GM19324 (cell line): ENCODE measurements around the gene ABTB2.
"Not testable (repeated sequence)": the region's sequence is repeated elsewhere in the genome, so short reads cannot be mapped to it uniquely, and the experiment has no call there.

Experiments
- ATAC-seq: cut with Tn5 transposase; IDR thresholded peaks from one replicate; pipeline ENCODE4 v1.9.1; 2021; ENCODE audit warnings: mild to moderate bottlenecking, moderate library complexity; ENCODE audit not compliant: unreplicated experiment, low FRiP score

The ABTB2 gene

DNA sequence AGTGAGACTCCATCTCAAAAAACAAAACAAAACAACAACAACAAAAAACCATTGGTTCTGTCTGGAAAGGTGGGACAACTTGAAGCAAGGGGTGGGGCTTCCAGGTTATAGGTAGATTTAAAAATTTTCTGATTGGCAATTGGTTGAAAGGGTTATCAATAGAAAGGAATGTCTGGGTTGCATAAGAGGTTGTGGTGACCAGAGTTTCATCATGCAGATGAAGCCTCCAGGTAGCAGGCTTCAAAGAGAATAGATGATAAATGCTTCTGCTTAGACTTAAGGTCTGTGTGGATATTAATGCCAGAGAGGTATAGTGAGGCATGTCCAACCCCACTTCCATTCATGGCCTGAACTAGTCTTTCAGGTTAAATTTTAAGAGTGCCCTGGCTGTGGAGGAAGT is 135.8 kb downstream of the ABTB2 start:
- no peak for ATAC-seq

DNA sequence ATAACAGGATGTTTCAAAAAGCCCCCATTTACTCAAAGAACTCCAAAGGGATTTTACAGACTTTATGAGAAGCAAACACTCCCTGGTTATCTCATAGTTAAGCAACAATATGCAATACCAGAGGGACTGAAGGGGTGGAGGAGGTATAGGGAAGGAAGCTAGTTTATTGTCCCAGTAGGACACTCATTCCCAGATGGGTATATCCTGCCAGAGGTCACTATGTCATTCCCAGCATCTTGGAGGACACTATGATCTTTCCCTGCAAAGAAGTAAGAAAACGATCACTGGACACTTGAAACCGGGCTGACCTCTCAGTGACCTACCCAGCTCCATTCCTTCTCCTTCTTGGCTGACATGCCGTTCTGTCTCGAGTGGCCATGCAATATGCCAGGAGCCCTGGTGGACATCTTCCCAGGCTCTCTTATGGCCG is 137.9 kb downstream of the ABTB2 start:
- ATAC-seq, result no peak

DNA sequence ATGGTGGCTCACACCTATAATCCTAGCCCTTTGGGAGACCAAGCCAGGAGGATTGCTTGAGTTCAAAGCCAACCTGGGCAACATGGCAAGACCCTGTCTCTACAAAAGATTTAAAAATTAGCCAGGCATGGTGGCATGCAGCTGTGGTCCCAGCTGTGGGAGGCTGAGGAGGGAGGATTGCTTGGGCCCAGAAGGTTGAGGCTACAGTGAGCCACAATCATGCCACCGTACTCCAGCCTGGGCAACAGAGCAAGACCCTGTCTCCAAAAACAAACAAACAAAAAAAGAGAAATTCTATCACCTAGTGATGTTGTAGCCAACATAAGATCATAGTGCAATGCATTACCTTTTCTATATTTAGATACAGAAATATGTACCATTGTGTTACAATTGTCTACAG is 138.5 kb downstream of the ABTB2 start:
- no peak for ATAC-seq

DNA sequence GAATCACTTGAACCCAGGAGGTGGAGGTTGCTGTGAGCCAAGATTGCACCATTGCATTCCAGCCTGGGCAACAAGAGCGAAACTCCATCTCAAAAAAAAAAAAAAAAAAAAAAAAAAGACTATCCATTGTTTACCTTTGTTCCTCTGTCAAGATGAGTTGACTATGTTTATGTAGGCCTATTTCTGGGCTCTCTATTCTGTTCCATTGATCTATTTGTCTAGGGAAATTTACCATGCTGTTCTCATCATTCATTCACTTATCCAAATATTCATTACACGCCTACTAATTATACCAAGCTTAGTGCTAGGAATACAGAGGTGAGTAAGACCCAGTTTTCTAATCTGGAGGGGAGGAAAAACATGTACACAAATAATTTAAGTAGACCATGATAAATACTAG is 139.1 kb downstream of the ABTB2 start:
- ATAC-seq, result not testable (repeated sequence)

DNA sequence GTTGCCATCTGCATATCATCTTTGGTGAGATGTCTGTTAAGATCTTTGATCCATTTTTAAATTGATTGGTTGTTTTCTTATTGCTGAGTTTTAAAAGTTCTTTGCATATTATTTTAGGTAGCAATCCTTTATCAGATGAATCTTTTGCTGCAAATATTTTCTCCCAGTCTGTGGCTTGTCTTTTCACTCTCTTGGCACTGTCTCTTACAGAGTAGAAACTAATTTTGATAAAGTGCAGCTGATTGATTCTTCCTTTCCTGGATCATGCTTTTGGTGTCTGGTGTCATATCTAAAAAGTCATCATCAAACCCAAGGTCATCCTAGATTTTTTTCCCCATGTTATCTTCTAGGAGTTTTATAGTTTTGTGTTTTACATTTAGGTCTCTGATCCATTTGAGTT is 139.7 kb downstream of the ABTB2 start:
- no peak for ATAC-seq

DNA sequence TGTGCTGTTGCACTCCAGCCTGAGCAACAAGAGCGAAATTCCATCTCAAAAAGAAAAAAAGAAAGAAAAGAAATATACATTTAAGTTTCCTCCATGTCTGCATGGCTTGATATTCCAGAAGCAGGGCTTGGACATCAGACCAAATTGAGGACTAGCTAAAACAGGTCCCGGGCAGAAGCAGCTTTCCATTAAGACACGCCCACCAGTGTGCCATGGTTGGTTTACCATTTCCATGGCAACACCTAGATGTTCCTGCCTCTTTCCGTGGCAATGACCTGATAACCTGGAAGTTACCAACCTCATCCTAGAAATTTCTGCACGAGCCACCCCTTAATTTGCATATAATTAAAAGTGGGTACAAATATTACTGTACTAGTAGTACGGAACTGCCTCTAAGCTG is 141.1 kb downstream of the ABTB2 start:
- ATAC-seq, result no peak

DNA sequence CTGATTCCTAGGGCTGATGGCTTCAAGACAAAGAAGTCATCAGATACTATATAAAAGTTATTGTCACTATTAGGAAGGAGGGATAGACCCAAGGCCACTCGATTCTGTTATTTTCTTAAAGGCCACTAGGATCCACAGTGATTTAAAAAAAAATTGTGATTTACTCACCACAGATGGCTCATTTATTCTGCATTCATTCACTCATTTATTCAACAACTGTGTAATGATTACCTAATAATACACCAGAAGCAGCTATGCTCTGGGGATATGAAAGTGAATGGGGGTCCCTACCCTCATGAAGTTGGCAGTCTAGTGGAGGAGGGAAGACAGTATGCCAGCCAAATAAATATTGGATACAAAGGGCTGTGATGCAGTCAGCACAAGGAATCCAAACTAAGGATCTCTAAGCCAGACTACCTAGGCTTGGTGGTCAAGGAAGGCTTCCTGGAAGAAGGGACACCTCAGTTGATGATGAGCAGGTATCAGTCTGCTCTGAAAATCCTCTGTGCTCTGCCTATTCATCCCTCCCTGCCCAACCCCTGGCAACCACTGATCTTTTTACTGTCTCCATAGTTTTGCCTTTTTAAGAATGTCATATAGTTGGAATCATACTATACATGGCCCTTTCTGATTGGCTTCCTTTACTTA is 141.9 kb downstream of the ABTB2 start:
- no peak for ATAC-seq

DNA sequence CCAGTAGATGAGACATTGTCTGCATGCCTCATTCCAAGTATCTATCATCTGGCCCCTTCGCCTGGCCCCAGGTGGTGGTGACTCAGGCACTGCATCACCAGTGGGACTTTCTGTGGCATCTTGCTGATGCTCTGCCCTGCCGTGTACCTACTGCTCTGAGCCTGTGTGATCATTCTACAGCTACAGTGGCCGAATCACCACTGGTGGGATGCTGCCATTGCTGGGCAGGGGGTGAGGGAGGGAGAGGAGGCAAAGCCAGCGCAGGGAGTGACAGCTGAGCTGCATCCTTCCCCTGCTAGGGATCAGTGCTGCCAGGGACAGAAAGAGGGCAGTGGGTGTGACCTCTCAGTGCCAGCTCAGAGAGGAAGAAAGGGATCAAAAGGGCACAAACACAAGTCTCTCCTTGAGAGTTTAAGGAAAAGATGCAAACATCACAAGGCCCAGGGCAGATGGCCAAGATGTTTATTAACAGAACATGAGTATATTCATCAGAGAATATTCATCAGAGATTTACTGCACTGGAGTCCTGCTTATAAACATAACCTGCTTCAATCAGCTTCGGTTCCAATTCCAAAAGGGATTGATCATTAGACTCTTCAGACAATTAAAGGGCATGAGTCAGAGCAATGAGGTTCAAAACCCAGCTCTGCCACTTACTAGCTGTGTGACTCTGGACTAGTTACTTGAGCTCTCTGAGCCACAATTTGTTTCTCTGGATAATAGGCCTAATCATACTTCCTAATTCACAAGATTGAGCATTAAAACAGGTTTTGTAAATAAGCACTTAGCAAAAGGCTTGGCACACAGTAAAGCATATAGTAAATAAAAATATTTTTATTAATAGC is 142.6 kb downstream of the ABTB2 start:
- ATAC-seq, result no peak

DNA sequence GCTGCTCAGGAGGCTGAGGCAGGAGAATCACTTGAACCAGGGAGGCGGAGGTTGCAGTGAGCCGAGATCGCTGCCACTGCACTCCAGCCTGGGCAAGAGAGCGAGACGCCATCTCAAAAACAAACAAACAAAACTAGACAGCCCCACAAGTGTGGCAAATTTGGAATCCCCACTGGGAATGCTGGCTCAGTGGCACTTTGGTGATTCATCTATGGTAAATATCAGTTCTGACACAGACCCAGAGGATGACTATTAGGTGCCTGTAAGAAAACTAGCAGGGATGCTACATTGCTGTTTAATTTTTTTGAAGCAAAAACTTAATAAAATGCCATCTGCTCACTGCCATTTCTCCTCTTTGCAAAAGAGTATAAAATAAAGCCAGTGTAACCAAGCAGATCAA is 144.4 kb downstream of the ABTB2 start:
- no peak for ATAC-seq

DNA sequence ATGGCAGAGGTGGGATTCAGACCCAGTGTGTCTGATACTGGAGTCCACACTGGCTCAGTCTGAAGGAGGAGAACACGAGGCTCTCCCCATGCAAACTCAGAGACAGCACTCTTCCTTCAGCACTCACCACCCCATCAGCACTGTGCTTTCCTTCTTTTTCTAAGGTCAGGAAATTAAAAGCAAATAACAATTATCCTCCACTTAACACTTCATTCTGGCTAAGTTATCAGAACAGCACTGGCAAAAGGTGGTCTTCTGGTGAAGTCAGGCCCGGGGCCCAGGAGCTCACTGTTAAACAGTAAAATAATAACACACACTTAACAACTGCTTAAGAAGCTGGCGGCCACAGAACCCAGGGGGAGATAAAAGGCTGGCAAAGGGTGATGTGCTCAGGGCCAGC is 145.2 kb downstream of the ABTB2 start:
- ATAC-seq, result no peak

DNA sequence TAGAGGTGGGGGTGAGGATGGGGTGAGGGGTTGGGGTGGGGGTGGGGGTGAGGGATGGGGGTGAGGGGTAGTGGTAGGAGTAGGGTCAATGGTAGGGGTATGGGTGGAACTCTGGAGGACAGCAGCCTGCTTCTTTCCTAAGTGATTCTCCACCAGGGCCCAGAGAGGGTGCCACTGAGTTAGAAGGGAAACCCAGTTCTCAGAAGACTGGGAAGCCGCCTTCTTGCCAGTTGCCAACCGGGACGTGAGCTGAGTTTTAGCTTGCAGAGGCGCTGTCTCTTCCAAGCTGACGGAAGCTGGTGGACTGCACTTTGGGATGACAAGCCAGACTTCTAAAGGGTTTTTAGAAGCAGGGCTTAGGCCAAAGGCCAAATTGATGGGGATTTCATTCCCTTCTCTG is 148.0 kb downstream of the ABTB2 start:
- ATAC-seq, result no peak

DNA sequence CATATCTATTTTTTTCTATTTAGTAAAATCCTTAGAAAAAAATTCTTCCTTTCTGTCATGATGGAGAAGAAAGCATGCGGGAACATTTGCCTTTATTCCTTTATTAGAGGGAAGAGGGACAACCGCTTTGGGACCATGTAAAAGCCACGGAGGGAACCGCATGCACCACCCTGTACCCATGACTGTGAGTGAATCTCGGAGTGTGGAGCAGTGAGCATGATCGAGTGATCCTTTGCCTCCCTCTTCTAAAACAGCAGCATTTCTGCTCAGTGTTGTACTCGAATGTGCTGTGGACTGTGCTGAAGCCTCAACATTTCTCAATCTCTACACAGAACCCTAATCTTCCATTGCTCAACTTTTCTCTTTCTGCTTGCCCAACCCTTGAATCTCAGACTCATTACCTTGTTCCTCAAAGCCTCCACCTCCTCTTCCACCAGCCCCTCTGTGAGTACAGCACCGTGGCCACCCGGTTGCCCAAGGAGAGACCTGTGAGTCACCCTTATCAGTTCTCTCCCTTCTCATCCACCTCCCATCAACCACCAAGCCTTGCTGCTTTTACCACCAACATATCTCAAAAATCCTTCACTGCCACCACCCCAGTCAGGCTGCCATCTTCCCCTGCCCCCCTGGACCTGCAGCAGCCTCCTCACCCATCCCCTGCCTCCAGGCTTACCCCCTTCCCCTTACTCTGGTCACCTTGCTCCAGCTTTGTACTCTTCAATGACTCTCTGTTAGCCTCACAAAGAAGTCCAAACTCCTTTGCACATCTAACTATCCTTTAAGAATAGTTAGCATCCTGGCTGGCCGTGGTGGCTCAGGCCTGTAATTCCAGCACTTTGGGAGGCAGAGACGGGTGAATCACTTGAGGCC is 149.3 kb downstream of the ABTB2 start:
- no peak for ATAC-seq

DNA sequence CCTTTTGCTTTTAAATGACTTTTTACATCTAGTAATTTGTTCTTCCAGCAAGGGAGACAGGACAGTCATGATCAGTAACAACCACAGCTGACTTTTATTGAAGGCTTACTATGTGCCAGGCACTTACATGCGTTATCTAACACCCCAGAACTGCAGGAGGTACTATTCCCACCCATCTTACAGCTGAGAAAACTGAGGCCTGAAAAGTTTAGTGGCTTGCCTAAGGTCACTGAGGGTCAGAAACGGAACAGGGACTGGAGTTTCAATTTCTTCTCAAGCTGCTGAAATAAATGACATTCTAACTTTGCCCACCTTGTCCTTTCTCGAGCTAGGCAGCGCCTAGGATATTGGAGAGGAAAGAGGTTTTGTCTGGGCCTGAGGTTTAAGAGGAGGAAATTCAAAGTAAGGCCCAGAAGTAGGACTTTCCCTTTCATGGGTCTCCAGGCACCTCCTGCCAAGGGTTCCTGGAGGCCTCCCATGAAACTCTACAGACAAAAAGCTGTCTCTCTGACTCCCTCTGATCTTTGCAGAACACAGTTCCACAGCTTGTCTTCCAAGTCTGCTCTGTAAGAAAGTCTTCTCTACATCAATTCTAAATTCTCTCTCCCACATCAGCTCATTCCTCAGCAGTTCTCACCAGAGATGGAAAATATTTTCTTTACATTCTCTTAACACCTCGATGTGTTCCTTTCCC is 150.2 kb downstream of the ABTB2 start:
- no peak for ATAC-seq

DNA sequence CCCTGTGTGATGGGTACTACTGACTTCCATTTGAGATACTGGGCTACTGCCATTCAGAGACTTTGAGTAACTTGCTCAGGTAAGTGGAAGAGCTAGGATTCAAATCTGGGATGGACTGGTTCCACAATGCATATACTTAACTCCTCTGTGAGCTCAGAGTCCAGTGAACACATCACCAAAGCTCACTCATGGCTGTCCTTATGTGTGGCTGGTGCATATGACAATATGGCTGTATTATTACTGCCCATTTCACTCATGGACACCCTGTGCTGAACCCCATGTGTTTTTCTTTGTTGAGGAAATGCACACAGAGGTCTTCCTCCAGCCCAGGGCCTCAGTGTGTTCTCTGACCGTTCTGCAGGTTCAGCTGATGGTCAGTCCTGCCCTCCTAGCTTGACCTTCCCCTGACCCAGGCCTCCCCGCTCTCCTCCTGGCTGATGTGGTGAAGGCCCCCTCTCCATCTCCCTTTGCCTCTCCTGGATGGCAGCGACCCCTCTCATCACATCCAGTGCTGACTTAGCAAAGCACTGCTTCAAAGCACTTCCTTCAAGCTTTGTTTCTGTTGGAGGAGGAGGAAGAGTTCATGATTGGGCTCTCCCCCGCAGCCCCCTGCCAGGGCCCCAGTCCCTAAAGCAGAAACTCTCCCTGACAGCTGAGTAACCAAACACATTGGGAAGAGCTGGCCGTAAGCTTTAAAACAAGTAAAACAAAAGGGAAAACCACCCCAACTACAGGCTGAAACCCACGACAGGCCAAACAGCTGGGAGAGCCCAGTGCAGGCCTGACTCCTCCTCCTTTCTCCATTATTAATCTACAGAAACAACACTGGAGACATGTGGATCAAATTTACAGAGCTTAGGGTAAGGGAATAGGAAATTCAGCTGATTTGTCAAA is 151.2 kb downstream of the ABTB2 start:
- ATAC-seq, result no peak

DNA sequence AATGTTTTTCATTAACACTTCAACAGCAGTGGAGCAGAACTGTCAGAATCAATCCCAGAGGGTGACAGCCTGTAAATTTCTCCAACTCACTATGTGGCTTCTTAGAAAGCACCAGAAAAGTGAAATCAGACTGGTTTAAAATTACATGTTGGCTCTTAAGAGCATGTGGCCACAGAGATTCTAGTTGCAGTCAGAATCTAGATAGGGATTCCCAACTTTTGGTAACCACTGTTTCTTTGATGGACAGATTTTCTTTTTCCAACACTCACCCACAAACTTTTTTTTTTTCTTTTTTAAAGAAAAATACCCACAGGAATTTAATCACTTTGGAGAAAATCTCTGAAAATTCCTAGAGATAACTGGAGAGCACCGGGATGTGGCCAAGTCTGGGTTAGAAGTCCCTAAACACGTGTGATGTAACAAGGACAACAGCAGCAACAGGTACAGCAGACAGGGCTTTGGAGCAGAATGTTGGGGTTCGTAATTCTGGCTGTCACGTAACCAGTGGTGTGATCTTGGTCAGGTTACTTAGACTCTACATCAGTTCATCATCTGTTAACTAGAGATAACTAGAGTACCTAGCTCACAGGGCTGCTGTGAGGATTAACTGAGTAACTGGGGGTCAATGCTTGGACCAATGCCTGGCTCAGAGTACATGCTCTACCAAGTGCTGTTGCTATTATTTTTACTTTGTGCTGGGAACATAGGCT is 152.3 kb downstream of the ABTB2 start:
- no peak for ATAC-seq

DNA sequence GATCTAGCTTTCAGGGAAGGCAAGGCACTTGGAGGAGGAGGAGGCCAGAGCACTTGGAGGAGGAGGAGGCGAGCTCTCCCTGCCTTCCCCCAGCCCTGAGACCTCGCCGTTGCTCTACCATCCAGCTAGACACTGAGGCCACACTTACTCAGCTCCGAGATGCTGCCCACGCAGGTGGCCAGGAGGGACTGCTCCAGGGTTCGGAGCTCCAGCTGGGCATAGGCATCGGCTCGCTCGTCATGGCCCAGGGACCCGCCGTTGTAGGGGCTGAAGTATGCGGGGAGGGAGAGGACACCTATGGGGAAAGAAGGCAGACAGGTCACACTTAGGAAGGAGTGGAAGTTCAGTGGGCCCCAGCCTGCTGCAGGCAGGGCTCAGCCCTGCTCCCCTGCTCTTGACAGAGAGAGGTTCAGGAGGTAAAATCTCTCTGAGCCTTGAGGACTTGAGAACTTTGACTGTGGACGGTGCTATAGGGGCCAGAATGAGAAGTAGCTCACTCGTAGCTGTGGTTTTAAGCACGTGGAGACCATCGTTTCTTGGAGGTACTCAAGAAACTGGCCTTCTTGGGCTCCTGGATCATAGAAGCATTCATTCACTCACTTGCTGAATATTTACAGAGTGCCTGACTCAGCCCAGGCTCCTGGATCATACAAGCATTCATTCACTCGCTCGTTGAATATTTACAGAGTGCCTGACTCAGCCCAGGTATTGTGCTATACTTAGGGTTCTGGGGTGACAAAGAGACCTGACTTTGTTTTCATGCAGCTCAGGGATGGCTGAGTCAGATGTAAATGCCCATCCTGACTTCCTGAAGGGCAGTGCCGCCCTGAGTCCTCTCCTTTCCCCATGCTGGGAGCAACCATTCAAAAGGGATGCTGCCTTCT is 153.2 kb downstream of the ABTB2 start:
- no peak for ATAC-seq

DNA sequence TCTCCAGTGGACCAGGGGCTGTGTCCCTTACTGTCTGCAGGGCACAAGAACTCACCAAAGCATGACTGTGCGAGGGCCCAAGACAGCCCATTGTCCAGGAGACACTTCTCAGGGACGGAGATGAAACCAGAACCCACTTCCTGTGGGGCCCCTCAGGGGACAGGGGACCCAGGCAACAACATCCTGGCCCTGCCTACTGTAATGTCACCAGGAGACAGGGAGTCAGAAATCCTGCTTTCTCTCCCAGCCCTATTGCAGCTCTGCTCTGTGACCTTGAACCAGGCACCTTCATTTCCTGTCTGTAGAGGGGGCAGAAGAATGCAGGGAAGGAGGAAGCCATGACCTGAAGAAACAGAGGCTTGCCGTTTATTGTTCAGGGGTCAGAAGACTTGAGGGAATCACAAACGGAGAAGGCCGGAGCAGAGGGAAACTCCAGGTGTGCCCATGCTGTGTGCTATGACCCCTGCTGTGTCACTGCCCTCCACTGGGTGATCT is 154.4 kb downstream of the ABTB2 start:
- no peak for ATAC-seq

DNA sequence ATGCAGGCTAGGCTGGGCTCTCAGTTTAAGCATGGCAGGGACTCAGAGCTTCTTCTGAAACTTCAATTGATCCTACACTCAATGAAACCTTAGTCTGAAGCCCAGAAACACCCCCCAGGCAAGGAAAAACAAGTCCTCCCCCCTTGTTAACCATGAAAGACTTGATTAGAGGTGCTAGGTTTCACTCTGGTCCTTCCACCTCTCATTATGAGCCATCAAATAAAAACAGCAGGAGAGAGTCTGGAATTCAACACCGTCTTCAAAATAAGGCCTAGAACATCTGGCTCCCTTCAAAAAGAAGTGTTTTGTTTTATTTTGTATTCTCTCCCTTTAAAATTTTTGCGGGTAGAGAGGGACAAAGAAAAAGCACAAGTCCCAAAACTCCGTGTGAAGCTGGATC is 156.7 kb downstream of the ABTB2 start:
- ATAC-seq, result no peak
